ENCODE results near the gene ZNF829.

ZNF829 gene

DNA sequence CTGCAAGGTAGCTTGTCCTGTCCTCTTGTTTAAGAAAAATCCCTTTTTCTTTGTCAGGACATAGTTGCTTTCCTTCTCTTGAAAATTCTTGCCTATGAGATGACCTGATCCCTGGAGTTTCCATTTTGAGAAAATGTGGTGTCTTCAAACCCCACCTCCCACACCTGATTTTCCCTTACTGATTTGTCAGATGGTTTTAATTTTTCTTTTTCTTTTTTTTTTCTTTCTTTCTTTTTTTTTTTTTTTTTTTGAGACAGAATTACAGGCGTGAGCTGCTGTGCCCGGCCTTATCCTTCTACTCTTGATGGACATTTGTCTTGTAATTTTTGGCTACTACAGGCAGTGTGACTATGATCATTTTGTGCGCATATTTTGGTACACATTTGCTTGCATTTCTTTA, 64.2 kb downstream of the ZNF829 start:
- DNase-seq (ENCODE audit: low read depth), result no peak
- TF ChIP-seq, protein P1, sequence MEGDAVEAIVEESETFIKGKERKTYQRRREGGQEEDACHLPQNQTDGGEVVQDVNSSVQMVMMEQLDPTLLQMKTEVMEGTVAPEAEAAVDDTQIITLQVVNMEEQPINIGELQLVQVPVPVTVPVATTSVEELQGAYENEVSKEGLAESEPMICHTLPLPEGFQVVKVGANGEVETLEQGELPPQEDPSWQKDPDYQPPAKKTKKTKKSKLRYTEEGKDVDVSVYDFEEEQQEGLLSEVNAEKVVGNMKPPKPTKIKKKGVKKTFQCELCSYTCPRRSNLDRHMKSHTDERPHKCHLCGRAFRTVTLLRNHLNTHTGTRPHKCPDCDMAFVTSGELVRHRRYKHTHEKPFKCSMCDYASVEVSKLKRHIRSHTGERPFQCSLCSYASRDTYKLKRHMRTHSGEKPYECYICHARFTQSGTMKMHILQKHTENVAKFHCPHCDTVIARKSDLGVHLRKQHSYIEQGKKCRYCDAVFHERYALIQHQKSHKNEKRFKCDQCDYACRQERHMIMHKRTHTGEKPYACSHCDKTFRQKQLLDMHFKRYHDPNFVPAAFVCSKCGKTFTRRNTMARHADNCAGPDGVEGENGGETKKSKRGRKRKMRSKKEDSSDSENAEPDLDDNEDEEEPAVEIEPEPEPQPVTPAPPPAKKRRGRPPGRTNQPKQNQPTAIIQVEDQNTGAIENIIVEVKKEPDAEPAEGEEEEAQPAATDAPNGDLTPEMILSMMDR (IDR thresholded peaks at IDR 0.05; ENCODE audit: low read length, missing control alignments), result no peak
- peak overlapping the region; percentile 98 for H3K4me3 ChIP-seq (replicated peaks; ENCODE audit: low read depth, low read length)

DNA sequence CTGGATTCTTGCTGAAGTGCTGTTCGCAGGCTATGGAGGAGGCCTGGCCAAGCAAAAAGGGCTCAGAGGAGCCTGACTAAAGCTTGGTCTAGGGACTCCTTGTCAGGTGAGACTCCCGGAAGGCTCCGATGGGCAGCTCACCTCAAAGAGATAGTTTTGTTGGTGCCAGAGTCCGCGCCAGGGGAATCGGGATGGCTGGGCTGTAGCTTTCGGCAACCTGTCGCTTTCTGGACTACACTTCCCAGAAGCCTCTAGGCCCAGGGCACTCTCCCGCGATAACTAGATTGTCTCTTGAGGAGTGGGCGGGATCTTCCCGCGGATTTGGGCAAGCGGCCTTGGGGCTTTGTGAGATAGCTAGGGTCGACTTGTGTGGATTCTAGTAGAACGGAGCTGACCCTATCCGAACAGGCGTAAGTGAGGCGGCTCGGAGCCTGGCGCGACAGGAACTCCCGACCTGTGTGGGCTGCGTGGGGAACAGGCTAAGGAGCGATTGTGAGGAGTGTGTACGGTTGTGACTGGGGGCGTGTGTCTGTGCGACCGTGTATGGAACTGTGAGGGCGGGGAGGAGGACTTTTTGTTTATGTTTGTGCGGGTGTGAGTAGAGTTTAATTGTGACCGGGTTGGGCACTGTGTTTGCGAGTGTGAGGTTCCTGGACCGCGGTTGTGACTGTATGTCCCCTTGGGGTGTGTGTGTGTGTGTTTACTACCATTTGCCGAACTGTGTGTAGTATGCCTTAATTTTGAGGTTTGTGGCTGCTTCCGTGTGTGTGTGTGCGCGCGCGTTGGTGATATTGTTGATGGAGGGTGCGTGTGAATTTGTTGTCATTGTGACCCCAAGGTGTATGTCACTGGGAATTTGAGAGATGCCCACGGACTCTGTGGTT, 65.3 kb downstream of the ZNF829 start, which contains the start of gene ZNF345:
Gene ZNF345, plus strand, starts transcription at position 318 of the 884 bp plus-strand sequence. CDS start 25,955 bp downstream, outside the sequence.
- peak; percentile 97 for DNase-seq (ENCODE audit: low read depth)
- TF ChIP-seq, protein P1 (IDR thresholded peaks at IDR 0.05; ENCODE audit: low read length, missing control alignments), result no peak
- peak within 1 kb of the TSS; percentile 98 for H3K4me3 ChIP-seq (replicated peaks; ENCODE audit: low read depth, low read length)

DNA sequence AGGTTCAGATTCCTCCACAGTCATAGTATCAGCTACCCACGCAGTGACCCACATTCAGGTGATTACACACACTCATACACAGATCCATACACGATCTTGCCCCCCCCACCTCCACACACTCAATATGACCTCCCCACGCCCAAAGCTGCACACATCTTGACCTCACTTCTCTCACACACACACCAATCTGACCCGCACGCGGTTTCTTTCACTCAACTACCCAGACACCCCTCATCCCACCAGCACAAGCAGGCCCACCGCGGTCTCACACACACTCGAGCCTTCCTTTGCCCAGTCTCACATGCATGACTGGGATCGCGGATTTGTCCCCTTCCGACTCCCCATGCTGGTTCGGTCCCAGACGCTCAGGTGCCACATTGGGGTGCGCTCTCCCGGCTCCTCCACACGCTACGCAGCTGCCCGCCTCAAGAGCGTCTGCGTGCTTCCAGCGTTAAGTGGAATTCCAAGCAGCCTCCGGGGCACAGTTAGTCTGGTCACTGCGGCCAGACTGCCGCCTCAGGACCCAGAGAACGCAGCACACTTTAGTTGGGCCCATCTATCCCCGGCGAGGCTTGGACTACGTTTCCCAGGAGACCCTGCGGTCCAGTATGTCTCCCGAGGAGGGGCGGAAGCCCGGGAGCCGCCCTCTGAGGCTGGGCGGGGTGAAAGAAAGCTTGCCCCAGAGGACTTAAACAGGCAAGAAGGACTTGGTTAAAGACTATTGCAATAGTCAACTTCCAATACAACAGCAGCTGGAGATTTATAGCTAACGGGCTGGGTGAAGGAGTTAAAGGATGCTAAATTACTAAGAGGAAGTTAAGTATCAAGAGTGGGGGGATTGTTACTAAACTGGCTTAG, 66.2 kb downstream of the ZNF829 start:
- TF ChIP-seq, protein P1 (IDR thresholded peaks at IDR 0.05; ENCODE audit: low read length, missing control alignments), result no peak
- DNase-seq (ENCODE audit: low read depth), result peak; percentile 93
- H3K4me3 ChIP-seq (replicated peaks; ENCODE audit: low read depth, low read length), result peak overlapping the region; percentile 98

DNA sequence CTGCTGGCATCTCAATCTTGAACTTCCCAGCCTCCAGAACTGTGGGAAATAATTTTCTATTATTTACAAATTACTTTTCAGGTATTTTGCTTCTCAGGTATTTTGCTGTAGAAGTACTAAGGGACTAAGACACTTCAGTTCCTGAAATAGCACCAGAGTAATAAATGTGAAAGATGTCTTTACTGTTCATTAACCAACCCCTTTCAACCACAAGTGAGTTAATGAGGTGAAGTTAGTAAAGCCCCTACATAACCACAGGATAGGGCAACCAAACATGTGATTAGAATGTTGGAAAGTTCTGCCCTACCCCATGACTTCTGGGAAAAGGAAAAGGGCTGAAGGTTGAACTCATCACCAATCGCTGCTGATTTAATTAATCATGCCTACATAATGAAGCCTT, 68.1 kb downstream of the ZNF829 start:
- TF ChIP-seq, protein P1 (IDR thresholded peaks at IDR 0.05; ENCODE audit: low read length, missing control alignments), result no peak
- H3K4me3 ChIP-seq (replicated peaks; ENCODE audit: low read depth, low read length), result no peak overlapping the region
- no peak for DNase-seq (ENCODE audit: low read depth)

DNA sequence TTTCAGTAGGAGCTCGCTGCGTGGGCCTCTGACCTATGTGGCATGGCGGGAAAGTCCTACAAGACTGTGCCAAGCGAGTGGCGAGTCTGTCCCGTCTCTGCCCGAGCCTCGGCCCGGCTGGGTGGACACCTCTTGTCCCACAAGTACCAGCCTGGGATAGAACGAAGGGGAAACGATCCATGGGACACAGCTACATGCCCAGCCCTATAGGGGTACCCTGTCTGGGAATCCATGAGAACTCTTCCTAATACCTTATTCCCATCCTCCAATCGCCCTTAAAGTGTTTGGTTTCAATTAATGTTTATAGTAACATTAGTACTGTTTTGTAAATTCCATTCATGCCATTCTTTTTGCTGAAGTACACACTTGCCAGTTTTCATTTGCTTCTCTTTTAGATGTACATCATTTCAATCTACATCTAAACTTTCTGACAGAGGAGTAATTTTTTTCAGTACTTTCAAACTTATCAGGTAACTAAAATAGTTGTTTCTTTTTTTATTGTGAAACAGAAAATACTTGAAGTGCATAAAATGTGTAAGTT, 77.2 kb downstream of the ZNF829 start:
- TF ChIP-seq, protein P1 (IDR thresholded peaks at IDR 0.05; ENCODE audit: low read length, missing control alignments), result no peak
- DNase-seq (ENCODE audit: low read depth), result no peak
- peak overlapping the region; percentile 90 for H3K4me3 ChIP-seq (replicated peaks; ENCODE audit: low read depth, low read length)
